Endothelial cell of umbilical vein (primary cell): ENCODE results near the gene DYNLRB2. TPM values are rescaled to one million over a fixed set of nuclear protein-coding genes. Genes with fewer than 3 reads are reported as not detected.
A peak's percentile ranks its signal among the peaks of the same experiment; 100 is the strongest.

ENCODE experiments used
- BruUV-seq: library from RNA; stranded (reverse); fragments of 400-500 nt; replicated peaks from 2 replicates; lab custom pipeline; 2021; lab: Mats Ljungman, UMichigan
- CTCF ChIA-PET: fragments of 300-600, 350-600 bp; sonication (Branson Sonifier 250); formaldehyde crosslinking; loops from one replicate; lab custom pipeline; 2021; ENCODE audit warnings: antibody characterized with exemption, inconsistent platforms; lab: Charles Lee
- POLR2A ChIA-PET: fragments of 300-600, 350-600 bp; sonication (Branson Sonifier 250); formaldehyde crosslinking; loops from one replicate; lab custom pipeline; 2021; ENCODE audit warnings: antibody characterized with exemption, inconsistent platforms; lab: Charles Lee
- DNase-seq: peaks from one replicate; pipeline ENCODE4 v3.0.0-alpha.2; 2011; ENCODE audit warnings: low read depth, low spot score
- FAIRE-seq: peaks from 2 replicates; lab custom pipeline; 2011; peaks lifted over from hg19 to GRCh38; lab: Jason Lieb, UNC
- H2AFZ ChIP-seq: 2 replicates; pipeline ENCODE4 v1.6.0; 2012; ENCODE audit warnings: low read depth, low read length, control low read depth, inconsistent platforms
- H3K27ac ChIP-seq: 2 replicates; pipeline ENCODE4 v1.5.1; 2011; ENCODE audit warnings: low read depth, mild to moderate bottlenecking, control low read depth, low read length, moderate library complexity; ENCODE audit not compliant: insufficient read depth
- H3K27me3 ChIP-seq, 2 experiments: 2 replicates each; pipeline versions ENCODE4 v1.6.0 to v1.6.1; 2011; ENCODE audit warnings: low read length in 2 of 2, mixed read lengths in 1 of 2; ENCODE audit not compliant: control insufficient read depth in 2 of 2, insufficient read depth in 2 of 2
- H3K36me3 ChIP-seq, 2 experiments: 2 replicates in 1 of 2; 3 replicates in 1 of 2; pipeline ENCODE4 v1.5.1; 2011; ENCODE audit warnings: low read length in 2 of 2, mild to moderate bottlenecking in 1 of 2, moderate library complexity in 1 of 2; ENCODE audit not compliant: control insufficient read depth in 2 of 2, insufficient read depth in 2 of 2; ENCODE audit errors: extremely low read depth in 1 of 2
- H3K4me1 ChIP-seq: 3 replicates; pipeline ENCODE4 v1.5.1; 2011; ENCODE audit warnings: mild to moderate bottlenecking, low read length; ENCODE audit not compliant: control insufficient read depth, insufficient read depth; ENCODE audit errors: extremely low read depth
- H3K4me2 ChIP-seq: 2 replicates; pipeline ENCODE4 v1.6.1; 2011; ENCODE audit warnings: low read length, control low read depth, mixed read lengths; ENCODE audit not compliant: insufficient read depth
- H3K4me3 ChIP-seq, 3 experiments: fragments of 200-600 bp in 1 of 3; sonication (generic), shearing (Covaris generic) in 1 of 3; replicated peaks in 1 of 3; 2 replicates each; pipeline ENCODE4 v1.5.1; 2011 to 2016; ENCODE audit warnings: control low read depth in 3 of 3, low read length in 3 of 3, mild to moderate bottlenecking in 2 of 3, inconsistent platforms in 1 of 3, low read depth in 1 of 3, moderate library complexity in 1 of 3; ENCODE audit not compliant: insufficient read depth in 1 of 3
- H3K79me2 ChIP-seq: 2 replicates; pipeline ENCODE4 v1.6.0; 2012; ENCODE audit warnings: low read length, inconsistent platforms; ENCODE audit not compliant: control insufficient read depth, insufficient read depth
- H3K9ac ChIP-seq: replicated peaks from 2 replicates; pipeline ENCODE3; 2011; ENCODE audit warnings: low read length, control low read depth; ENCODE audit not compliant: insufficient read depth; ENCODE audit errors: extremely low read depth
- H3K9me1 ChIP-seq: replicated peaks from 3 replicates; pipeline ENCODE4 v1.6.0; 2011; ENCODE audit warnings: mild to moderate bottlenecking, low read length; ENCODE audit not compliant: control insufficient read depth, insufficient read depth; ENCODE audit errors: extremely low read depth
- H3K9me3 ChIP-seq: replicated peaks from 2 replicates; pipeline ENCODE4 v1.5.1; 2012; ENCODE audit warnings: low read length, inconsistent platforms; ENCODE audit not compliant: control insufficient read depth, insufficient read depth
- H4K20me1 ChIP-seq: replicated peaks from 2 replicates; pipeline ENCODE3; 2011; ENCODE audit warnings: mild to moderate bottlenecking, low read length; ENCODE audit not compliant: control insufficient read depth, insufficient read depth; ENCODE audit errors: extremely low read depth
- CTCF ChIP-seq, 2 donors: IDR thresholded peaks; 1 replicate in 1 of 2; 2 replicates in 1 of 2; pipeline ENCODE4 v1.5.1; 2011; ENCODE audit warnings: low read length in 2 of 2, mild to moderate bottlenecking in 2 of 2, moderate library complexity in 2 of 2, control low read depth in 1 of 2, inconsistent platforms in 1 of 2, low read depth in 1 of 2; ENCODE audit not compliant: insufficient read depth in 1 of 2; ENCODE audit errors: extremely low read depth in 1 of 2
- EZH2 ChIP-seq: IDR thresholded peaks from 2 replicates; pipeline ENCODE4 v1.6.1; 2012; ENCODE audit warnings: borderline replicate concordance, low read depth, mild to moderate bottlenecking, moderate library complexity, low read length, inconsistent platforms; ENCODE audit not compliant: severe bottlenecking
- FOS ChIP-seq: IDR thresholded peaks from 2 replicates; pipeline ENCODE4 v1.6.1; 2011; ENCODE audit warnings: mild to moderate bottlenecking, low read length, moderate library complexity, borderline replicate concordance; ENCODE audit not compliant: insufficient read depth
- POLR2A ChIP-seq: IDR thresholded peaks from 2 replicates; pipeline ENCODE4 v1.6.1; 2012; ENCODE audit warnings: low read depth, mild to moderate bottlenecking, control low read depth, low read length
- POLR2AphosphoS5 ChIP-seq: IDR thresholded peaks from 2 replicates; pipeline ENCODE4 v1.6.1; 2012; ENCODE audit warnings: low read depth, mild to moderate bottlenecking, control low read depth, low read length, moderate library complexity; ENCODE audit not compliant: insufficient read depth
- dilution Hi-C: fragments of 300-500 bp; cut with MboI; formaldehyde crosslinking; loops from one replicate; pipeline ENCODE4 v1.15.0; 2019; ENCODE audit warnings: low sequenced_read_pairs; ENCODE audit not compliant: extremely low pct_ligation_motif_present
- intact Hi-C: fragments of 100-400 bp; cut with micrococcal nuclease; formaldehyde crosslinking; loops from one replicate; pipeline ENCODE4 v1.10.0; 2022
- polyA plus RNA-seq, 4 experiments: library from polyadenylated mRNA; depleted of rRNA in 3 of 4; stranded (reverse) in 3 of 4; unstranded in 1 of 4; fragments of >200 nt; gene quantifications; 2 replicates each; pipeline versions ENCODE4 v1.2.1 to v1.2.3, GENCODE V29; 2011 to 2012; ENCODE audit warnings: missing spikeins in 1 of 4
- total RNA-seq: library from RNA; stranded (reverse); gene quantifications from 2 replicates; pipeline ENCODE4 v1.2.3, GENCODE V29; 2021

DYNLRB2 gene
- total and polyA plus RNA-seq, 2 donors (not counting 3 experiments of a cell fraction or from before 2014, with no cell fraction given): not detected

- Histone ChIP-seq H3K9ac (no peak overlapping the region), H3K4me2 (no peak overlapping the region), H4K20me1 (no peaks in the 10 kb centered on the region), H2AFZ (no peak overlapping the region), H3K9me3 (no peaks in the 10 kb centered on the region), H3K27me3 (peaks cover 4 to 32% of the 10 kb centered on the region in 2 experiments), H3K27ac (no peak overlapping the region), H3K36me3 (no peaks in the 10 kb centered on the region), H3K79me2 (no peaks in the 10 kb centered on the region), H3K4me3 (no peak overlapping the region), H3K9me1 (no peaks in the 10 kb centered on the region), H3K4me1 (no peaks in the 10 kb centered on the region)
- ChIA-PET CTCF (interaction anchor here (0.6 to 4.9 kb wide), 57 partner anchors 11 to 1669 kb away, joined by 3 to 91 read pairs (median 5); partner anchors contain the start of gene DYNLRB2), POLR2A (no interaction called here)
- peak; percentile 57 for DNase-seq
- dilution Hi-C loops (no loop called here), intact Hi-C loops (loop anchor here (1.0 to 5.0 kb wide), 4 partner anchors 297 to 1210 kb away; partner anchors contain the start of gene MAF)
- BruUV-seq: no TSS peak
- peak; percentile 71 to 78 for TF ChIP-seq CTCF (IDR thresholded peaks at IDR 0.05; ENCODE audit: extremely low read depth in 1 of 2, insufficient read depth in 1 of 2, low read depth in 1 of 2, low read length in 2 of 2)
- no peak for TF ChIP-seq EZH2
- no peak for FAIRE-seq
These were observed 13.5 kb upstream of the DYNLRB2 start for GRCh38 chr16:80527297-80527696.

- no peak overlapping the region for H3K9ac ChIP-seq
- ChIA-PET POLR2A (no interaction called here), CTCF (no interaction called here)
- intact Hi-C loops (no loop called here), dilution Hi-C loops (no loop called here)
- no peak overlapping the region for H3K4me3 ChIP-seq
- no peak overlapping the region for H3K27ac ChIP-seq
- H2AFZ ChIP-seq: no peak overlapping the region
- no peaks in the 10 kb centered on the region for H3K9me3 ChIP-seq
- H3K27me3 ChIP-seq: peaks cover 13 to 50% of the 10 kb centered on the region in 2 experiments
- TF ChIP-seq POLR2AphosphoS5 (no peak), POLR2A (no peak), FOS (no peak), CTCF (IDR thresholded peaks at IDR 0.05; ENCODE audit: extremely low read depth in 1 of 2, insufficient read depth in 1 of 2, low read depth in 1 of 2, low read length in 2 of 2) (no peak)
- H3K4me2 ChIP-seq: no peak overlapping the region
- no peak for FAIRE-seq
- BruUV-seq: no TSS peak
- H3K4me1 ChIP-seq: no peaks in the 10 kb centered on the region
- DNase-seq: no peak
- no peaks in the 10 kb centered on the region for H3K9me1 ChIP-seq
- H3K79me2 ChIP-seq: no peaks in the 10 kb centered on the region
- no peaks in the 10 kb centered on the region for H3K36me3 ChIP-seq
- no peaks in the 10 kb centered on the region for H4K20me1 ChIP-seq
These were observed 10.3 kb upstream of the DYNLRB2 start for GRCh38 chr16:80530479-80530878.
